ENCODE measurements around the gene HEMGN.
"Not testable (repeated sequence)": the region's sequence is repeated elsewhere in the genome, so short reads cannot be mapped to it uniquely, and the experiment has no call there.

HEMGN gene

DNA sequence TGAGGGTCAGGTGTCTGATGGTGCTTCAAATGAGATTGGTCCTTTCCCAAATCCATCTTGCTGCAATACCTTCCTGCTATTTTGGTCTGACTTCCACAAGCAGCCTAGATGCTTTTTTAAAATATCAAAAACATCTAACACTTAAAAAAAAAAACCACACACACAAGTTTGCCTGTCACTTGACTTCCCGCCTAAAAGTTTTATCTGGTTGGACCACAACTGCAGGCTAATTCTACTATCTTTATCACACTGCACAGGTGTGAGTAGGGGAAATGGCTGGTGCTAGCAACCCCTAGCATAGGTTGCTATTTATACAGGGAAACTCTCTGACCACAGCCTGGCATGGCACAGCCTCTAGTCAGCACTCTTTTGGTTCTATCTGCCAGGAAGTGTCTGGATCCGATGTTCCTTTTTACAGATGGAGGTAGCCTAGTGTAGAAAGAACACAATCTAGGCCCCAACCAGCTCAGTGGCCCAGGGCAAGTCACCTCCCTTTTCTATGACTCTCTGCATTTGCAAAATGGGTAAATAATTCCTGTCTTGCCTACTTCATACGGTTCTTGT is at the start of gene HEMGN:
HEMGN (minus strand) TSS at position 92 of the 564 bp plus-strand sequence; CDS start at position 56, 36 bp downstream.
- peak; percentile 73 for DNase-seq

DNA sequence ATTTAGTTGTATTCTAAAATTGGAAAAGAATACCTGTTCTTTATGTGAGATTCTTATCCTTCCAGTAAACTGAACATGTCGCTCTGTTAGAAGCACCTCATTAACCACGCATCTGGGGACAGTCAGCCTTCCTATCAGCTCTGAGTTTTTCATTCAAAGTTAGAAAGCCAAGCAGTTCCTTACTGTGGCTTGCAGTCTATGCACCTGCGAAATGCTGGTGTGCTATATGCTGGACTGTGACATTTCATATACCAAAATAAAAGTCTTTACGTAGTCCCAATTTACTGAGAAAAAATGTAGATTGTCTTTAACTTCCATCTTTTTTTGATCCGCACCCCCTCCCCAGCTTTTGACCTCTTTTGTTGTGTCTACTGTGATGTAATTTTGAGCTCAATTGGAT is 49.5 kb upstream of the HEMGN start:
- DNase-seq: peak; percentile 21

DNA sequence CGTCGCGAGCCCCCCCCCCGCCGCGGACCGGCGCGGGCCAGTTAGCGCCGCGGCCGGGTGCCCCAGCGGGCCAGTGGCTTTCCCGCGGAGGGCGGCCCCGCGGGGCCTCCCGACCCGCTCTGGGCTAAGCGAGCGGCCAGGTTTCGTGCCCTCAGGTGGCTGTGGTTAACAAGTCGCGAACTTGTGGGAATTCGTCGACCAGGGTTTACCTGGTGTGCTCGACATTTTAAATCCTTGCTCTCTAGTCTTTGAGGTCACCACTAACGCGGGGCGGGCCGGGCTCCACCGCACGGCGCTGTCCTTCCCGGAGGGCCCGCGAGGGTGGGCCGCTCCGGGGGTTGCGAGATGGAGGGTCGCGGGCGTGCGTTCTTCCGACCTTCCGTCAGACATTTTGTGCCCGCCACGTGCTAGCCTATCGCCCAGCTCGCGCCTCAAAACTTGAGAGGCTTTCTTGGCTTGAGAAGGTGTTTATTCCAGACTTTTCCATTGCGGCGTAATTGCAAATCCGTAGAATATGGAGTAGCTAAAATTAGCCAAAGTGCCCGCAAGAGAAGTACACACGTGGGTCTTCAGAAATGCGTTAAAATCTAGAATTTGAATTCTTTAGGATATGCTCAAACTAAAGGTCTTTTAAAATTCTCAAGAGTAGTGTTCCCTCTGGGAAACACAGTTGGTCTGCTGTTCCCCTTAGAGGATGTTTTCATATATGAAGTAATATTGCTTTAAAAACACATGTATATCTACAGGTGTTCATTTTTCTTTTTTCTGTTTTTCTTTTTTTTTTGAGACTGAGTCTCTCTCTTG is 47.3 kb upstream of the HEMGN start:
- DNase-seq: peak; percentile 62

- DNase-seq: peak; percentile 83
These were observed 46.5 kb upstream of the HEMGN start for GRCh38 chr9:97984188-97985057.

GRCh38 chr9:97983589-97984187 is 45.7 kb upstream of the HEMGN start:
- peak; percentile 68 for DNase-seq

DNA sequence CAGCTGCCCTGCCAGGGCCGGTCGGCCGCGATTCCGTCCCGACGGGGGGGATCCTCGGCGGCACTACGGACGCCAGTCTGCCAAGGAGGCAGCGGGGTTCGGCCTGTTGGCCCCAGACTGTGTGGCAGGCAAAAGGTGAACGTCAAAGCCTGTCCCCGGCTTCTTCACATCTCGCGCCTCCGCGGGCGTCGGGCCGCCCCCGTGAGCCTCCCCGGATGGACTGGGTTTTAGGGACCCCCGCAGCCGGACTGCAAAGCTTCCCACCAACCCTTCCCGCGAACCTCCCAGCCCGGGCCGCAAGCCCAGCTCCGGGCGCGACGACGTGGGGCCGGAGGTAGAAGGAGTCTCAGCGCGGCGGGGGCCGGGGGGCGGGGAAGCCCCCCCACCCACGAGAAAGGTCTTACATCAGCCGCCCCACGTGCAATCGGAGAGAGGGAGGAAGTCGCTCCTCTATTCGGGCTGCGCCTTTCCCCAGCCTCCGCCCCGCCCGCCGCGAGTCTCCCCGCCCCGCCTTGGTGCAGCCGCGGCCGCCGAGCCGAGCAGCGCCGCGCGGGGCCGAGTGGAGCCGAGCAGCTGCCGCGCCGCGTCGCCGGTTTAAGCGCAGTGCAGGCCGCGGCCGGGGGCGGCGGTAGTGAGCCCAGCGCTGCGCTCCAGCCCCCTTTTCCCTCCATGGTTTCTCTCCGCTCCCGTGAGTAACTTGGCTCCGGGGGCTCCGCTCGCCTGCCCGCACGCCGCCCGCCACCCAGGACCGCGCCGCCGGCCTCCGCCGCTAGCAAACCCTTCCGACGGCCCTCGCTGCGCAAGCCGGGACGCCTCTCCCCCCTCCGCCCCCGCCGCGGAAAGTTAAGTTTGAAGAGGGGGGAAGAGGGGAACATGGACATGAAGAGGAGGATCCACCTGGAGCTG is 45.0 kb upstream of the HEMGN start, which contains the start of gene ANP32B:
ANP32B (plus strand) TSS at position 659 of the 906 bp plus-strand sequence; CDS start at position 874, 215 bp downstream.
- peak; percentile 95 for DNase-seq

GRCh38 chr9:97981846-97982682 is 44.1 kb upstream of the HEMGN start:
- no peak for DNase-seq

GRCh38 chr9:97980918-97981845 is 43.2 kb upstream of the HEMGN start:
- no peak for DNase-seq

GRCh38 chr9:97980479-97980803 is 42.5 kb upstream of the HEMGN start:
- no peak for DNase-seq

DNA sequence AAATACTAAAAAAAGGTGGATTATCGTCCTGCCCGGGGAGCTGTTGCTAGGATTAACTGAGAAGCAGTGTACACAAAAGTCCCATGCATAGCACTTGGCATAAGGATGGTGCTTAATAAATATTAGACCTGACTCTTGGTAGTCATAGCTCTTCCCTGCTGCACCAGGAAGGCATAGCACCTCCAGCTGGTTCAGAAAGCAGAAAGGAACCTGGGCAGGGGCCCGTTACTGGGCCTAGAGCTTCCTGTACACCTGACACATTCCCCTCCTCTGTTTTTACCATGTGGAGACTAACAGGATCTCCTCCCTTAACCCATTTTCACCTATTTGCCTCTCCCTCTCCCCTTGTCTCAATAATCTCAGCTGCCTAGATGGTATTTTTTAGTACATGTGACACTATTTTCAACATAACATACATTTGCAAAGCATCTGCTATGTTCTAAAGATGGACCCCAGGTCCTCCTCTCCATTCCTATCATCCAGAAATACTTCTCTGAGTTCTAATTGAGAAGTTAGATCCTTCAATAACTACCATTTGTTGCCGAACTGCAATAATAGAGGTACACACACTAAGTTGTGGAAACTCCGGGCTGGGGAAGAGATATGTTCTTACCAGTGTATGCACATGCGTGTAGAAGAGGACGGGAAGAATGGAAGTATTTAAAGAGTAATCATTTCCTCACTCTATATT is 42.0 kb upstream of the HEMGN start:
- no peak for DNase-seq

DNA sequence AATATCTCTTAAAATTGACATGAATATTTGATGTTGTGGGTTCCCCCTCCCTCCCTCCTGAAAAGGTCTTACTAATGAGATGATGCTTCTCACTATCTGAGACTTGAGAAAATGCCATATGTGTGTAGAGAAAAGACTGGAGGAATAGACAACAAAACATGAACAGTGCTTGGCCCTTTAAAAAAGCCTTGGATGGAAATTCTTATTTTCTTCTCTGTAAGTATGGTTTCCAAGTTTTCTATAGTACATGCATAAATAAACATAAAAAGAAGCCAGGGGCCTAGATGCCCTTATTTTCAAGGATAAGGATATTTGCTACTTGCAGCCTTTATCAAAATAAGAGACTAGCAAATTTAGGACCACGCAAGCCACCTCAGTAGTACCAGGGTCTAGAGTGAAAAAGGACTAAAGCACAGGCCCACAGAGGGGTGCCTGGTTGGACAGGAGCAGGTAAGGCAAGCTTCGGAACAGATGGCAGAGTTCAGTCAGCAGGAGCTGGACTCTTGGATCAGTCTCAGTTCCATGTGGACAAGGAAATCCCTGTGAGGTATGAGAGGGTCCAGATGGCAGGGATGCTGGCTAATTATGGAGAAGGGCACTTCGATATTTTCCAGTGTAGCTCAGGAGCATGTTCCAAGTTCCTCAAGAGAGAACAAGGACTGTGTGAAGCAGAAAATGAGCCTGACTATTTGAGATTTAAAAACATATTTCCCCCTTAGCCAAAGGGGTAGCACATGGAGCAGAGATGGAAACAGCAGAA is 40.6 kb upstream of the HEMGN start:
- DNase-seq: no peak

- DNase-seq: not testable (repeated sequence)
These were observed 38.7 kb upstream of the HEMGN start for GRCh38 chr9:97976633-97977032.

DNA sequence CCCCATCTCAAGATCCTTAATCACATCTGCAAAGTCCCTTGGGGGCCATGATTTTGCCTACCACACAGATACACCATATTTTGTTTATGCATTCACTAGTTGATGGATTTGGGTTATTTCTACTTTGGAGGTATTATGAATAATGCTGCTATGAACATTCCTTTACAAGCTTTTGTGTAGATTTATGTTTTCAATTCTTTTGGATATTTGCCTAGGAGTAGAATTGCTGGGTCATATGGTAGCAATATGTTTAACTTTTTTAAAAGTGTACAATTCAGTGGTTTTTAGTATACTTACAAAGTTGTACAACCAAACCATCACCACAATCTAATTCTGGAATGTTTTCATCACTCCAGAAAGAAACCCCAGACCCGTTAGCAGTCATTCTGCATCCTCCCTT is 37.4 kb upstream of the HEMGN start:
- DNase-seq: no peak

DNA sequence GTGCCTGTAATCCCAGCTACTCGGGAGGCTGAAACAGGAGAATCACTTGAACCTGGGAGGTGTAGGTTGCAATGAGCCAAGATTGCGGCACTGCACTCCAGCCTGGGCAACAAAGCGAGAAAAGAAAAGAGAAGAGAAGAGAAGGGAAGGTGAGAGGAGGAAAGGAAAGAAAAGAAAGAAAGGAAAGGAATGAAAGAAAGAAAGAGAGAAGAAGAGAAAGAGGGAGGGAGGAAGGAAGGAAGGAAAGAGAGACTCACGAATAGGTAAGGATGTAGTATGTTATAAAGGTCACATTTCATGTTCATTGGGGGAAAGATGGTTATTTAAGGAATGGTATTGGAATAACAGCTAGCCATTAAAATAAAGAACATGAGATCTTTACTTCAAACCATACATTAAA is 34.8 kb upstream of the HEMGN start:
- no peak for DNase-seq

GRCh38 chr9:97970165-97970564 is 32.2 kb upstream of the HEMGN start:
- no peak for DNase-seq

DNA sequence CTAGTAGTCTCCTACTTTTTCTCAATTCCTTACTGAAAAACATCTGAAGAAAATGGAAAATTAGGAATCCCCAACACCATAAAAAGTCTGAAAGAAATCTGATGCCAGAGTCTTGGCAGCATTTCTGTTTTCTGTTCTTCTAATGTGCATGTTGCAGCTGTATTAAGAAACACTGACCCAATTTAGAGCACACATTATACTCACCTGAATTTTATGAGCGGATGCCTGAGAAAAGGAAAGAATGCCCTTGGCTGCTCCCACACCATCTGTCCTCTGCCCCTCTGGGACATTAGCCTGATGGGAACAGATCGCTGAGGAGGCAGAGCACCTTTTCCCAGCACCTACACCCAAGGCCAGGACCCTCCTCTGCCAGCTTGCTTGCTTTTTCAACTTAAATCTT is 31.0 kb upstream of the HEMGN start:
- no peak for DNase-seq

DNA sequence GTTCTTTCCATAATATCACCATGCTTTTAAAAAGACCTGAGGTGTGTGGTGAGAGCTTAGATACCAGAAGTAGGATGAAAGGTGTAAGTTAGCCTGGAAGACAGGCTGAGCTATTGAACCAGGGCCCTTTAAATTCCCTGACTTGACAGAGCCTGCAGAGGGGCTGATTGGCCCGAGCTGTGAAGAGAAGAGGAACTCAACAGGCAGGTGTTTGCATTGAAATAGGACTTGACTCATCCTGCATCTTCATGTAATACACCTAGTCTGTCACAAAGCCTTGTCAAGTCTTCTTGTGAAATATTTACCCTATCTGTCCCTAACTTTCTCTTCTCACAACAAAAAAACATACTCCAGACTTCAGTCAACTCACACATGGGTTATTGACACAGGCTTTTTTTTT is 28.5 kb upstream of the HEMGN start:
- no peak for DNase-seq

- DNase-seq: no peak
These were observed 26.9 kb upstream of the HEMGN start for GRCh38 chr9:97964901-97965300.

DNA sequence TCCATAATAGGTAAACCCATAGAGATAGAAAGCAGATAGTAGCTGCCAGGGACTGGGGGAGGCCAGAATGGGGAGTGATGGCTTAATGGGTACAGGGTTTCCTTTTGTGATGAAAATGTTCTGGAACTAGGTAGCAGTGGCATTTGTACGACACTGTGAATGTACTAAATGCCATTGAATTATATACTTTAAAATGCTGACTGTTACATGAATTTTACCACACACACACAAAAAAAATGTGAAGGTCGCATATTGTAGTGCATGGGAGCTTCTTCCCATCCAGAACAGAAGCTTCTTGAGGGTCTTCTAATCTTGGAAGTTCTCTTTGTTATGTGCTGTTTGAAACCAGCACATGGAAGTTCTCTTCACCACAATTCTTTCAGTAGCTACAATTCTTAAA is 25.3 kb upstream of the HEMGN start:
- DNase-seq: no peak
